Measurements from ENCODE around the gene EFTUD2. TPM values are rescaled to one million over a fixed set of nuclear protein-coding genes. Genes with fewer than 3 reads are reported as not detected.

EFTUD2 gene
- total RNA-seq, 2 donors from 2014 or later = 65.2 to 71.9 TPM

GRCh38 chr17:44927696-44928095, 28.5 kb upstream of the EFTUD2 start:
- intact Hi-C loops (cut with DNase I) = no loop called here
- DNase-seq (ENCODE audit: low spot score) = peak; percentile 44

GRCh38 chr17:44926821-44927525, 27.7 kb upstream of the EFTUD2 start:
- DNase-seq (ENCODE audit: low spot score) = peak; percentile 40
- intact Hi-C loops (cut with DNase I) = no loop called here

- intact Hi-C loops (cut with DNase I) = no loop called here
- DNase-seq (ENCODE audit: low spot score) = peak; percentile 71
These were observed 26.8 kb upstream of the EFTUD2 start for GRCh38 chr17:44925731-44926697.

- intact Hi-C loops (cut with DNase I) = loop anchor here in 1 of 2 donors (5.0 kb wide), 1 partner anchor 273 kb away; no protein-coding TSS in a partner anchor
- no peak for DNase-seq (ENCODE audit: low spot score)
These were observed 24.9 kb upstream of the EFTUD2 start for GRCh38 chr17:44924107-44924544.

GRCh38 chr17:44922746-44923470, 23.7 kb upstream of the EFTUD2 start:
- DNase-seq (ENCODE audit: low spot score) = peak; percentile 64
- intact Hi-C loops (cut with DNase I) = loop anchor here in 1 of 2 donors (5.0 kb wide), 1 partner anchor 274 kb away; no protein-coding TSS in a partner anchor

GRCh38 chr17:44922136-44922535, 22.9 kb upstream of the EFTUD2 start:
- peak; percentile 50 for DNase-seq (ENCODE audit: low spot score)
- intact Hi-C loops (cut with DNase I) = loop anchor here in 1 of 2 donors (5.0 kb wide), 1 partner anchor 275 kb away; no protein-coding TSS in a partner anchor

GRCh38 chr17:44921122-44921882, 22.1 kb upstream of the EFTUD2 start:
- DNase-seq (ENCODE audit: low spot score) = peak; percentile 62
- intact Hi-C loops (cut with DNase I) = loop anchor here in 1 of 2 donors (2.0 to 5.0 kb wide), 2 partner anchors 101 to 276 kb away; no protein-coding TSS in a partner anchor

- intact Hi-C loops (cut with DNase I) = loop anchor here in 1 of 2 donors (2.0 to 5.0 kb wide), 2 partner anchors 102 to 277 kb away; no protein-coding TSS in a partner anchor
- peak; percentile 53 for DNase-seq (ENCODE audit: low spot score)
These were observed 21.3 kb upstream of the EFTUD2 start for GRCh38 chr17:44920565-44920940.

GRCh38 chr17:44919885-44920564, 20.8 kb upstream of the EFTUD2 start:
- peak; percentile 92 for DNase-seq (ENCODE audit: low spot score)
- intact Hi-C loops (cut with DNase I) = loop anchor here (2.0 to 10.0 kb wide), 5 partner anchors 102 to 277 kb away; partner anchors contain the start of genes ACBD4 (in 1 of the 2) and PLCD3 (in 1 of the 2)

- DNase-seq (ENCODE audit: low spot score) = peak; percentile 56
- intact Hi-C loops (cut with DNase I) = loop anchor here (5.0 to 10.0 kb wide), 3 partner anchors 103 to 215 kb away; partner anchors contain the start of genes ACBD4 (in 1 of the 2) and PLCD3 (in 1 of the 2)
These were observed 20.2 kb upstream of the EFTUD2 start for GRCh38 chr17:44919411-44919810.

- DNase-seq (ENCODE audit: low spot score) = peak; percentile 40
- intact Hi-C loops (cut with DNase I) = loop anchor here (5.0 to 10.0 kb wide), 3 partner anchors 104 to 217 kb away; partner anchors contain the start of genes ACBD4 (in 1 of the 2) and PLCD3 (in 1 of the 2)
These were observed 18.8 kb upstream of the EFTUD2 start for GRCh38 chr17:44918006-44918405.

- intact Hi-C loops (cut with DNase I) = loop anchor here (5.0 to 10.0 kb wide), 3 partner anchors 105 to 217 kb away; partner anchors contain the start of genes ACBD4 (in 1 of the 2) and PLCD3 (in 1 of the 2)
- peak; percentile 73 for DNase-seq (ENCODE audit: low spot score)
These were observed 18.2 kb upstream of the EFTUD2 start for GRCh38 chr17:44917456-44917855.

- intact Hi-C loops (cut with DNase I) = loop anchor here (5.0 to 10.0 kb wide), 3 partner anchors 105 to 218 kb away; partner anchors contain the start of genes ACBD4 (in 1 of the 2) and PLCD3 (in 1 of the 2)
- DNase-seq (ENCODE audit: low spot score) = peak; percentile 81
These were observed 17.6 kb upstream of the EFTUD2 start for GRCh38 chr17:44916781-44917241.

GRCh38 chr17:44915862-44916780, 16.9 kb upstream of the EFTUD2 start:
- intact Hi-C loops (cut with DNase I) = loop anchor here (5.0 to 10.0 kb wide), 3 partner anchors 106 to 219 kb away; partner anchors contain the start of genes ACBD4 (in 1 of the 2) and PLCD3 (in 1 of the 2)
- peak; percentile 61 for DNase-seq (ENCODE audit: low spot score)

GRCh38 chr17:44915321-44915726, 16.1 kb upstream of the EFTUD2 start, which contains the start of gene GFAP:
GFAP (minus strand) TSS chr17:44915500; CDS start chr17:44915486, 14 bp downstream.
- intact Hi-C loops (cut with DNase I) = loop anchor here (5.0 to 10.0 kb wide), 3 partner anchors 107 to 219 kb away; partner anchors contain the start of genes ACBD4 (in 1 of the 2) and PLCD3 (in 1 of the 2)
- DNase-seq (ENCODE audit: low spot score) = peak; percentile 70
